Mammary epithelial cell (primary cell): ENCODE results near the gene LSR.

Experiments
- EZH2 ChIP-seq: IDR thresholded peaks from 2 replicates; pipeline ENCODE4 v1.6.1; 2012; ENCODE audit warnings: low read length, inconsistent platforms, borderline replicate concordance
- TF ChIP-seq, protein P1 (sequence below), 2 donors: IDR thresholded peaks in 1 of 2; conservative IDR thresholded peaks in 1 of 2; 2 replicates each; pipeline ENCODE4 v1.5.1; 2011 to 2012; ENCODE audit warnings: inconsistent platforms in 2 of 2, low read length in 2 of 2, mild to moderate bottlenecking in 2 of 2, control low read depth in 1 of 2, low read depth in 1 of 2; ENCODE audit not compliant: insufficient read depth in 1 of 2; ENCODE audit errors: extremely low read depth in 1 of 2

DNA sequence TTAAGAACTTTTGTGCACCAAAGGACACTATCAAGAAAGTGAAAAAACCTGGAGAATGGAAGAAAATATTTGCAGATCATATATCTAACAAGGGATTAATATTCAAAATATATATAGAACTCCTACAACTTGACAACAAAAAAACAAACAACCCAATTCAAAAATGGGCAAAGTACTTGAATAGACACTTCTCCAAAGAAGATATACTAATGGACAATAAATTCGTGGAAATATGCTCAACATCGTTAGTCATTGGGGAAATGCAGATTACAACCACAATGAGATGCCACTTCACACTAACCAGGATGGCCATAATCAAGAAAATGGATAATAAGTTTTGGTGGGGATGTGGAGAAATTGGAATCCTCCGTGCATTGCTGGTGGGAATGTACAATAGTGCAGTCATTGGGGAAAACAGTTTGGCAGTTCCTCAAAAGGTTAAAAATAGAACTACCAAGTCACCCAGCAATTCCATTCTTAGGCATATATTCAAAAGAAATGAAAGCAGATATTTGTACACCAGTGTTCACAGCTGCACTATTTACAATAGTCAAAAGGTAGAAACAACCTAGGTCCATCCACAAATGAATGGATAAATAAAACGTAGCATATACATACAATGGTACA, 2.2 kb upstream of the LSR start:
- TF ChIP-seq, protein P1, sequence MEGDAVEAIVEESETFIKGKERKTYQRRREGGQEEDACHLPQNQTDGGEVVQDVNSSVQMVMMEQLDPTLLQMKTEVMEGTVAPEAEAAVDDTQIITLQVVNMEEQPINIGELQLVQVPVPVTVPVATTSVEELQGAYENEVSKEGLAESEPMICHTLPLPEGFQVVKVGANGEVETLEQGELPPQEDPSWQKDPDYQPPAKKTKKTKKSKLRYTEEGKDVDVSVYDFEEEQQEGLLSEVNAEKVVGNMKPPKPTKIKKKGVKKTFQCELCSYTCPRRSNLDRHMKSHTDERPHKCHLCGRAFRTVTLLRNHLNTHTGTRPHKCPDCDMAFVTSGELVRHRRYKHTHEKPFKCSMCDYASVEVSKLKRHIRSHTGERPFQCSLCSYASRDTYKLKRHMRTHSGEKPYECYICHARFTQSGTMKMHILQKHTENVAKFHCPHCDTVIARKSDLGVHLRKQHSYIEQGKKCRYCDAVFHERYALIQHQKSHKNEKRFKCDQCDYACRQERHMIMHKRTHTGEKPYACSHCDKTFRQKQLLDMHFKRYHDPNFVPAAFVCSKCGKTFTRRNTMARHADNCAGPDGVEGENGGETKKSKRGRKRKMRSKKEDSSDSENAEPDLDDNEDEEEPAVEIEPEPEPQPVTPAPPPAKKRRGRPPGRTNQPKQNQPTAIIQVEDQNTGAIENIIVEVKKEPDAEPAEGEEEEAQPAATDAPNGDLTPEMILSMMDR (conservative IDR thresholded peaks at IDR 0.05 in 1 of 2, IDR thresholded peaks at IDR 0.05 in 1 of 2; ENCODE audit: extremely low read depth in 1 of 2, insufficient read depth in 1 of 2, low read depth in 1 of 2, low read length in 2 of 2): no peak
- TF ChIP-seq EZH2: no peak
